Activated gamma-delta T cell (primary cell): ENCODE results near the gene TRIM72.
"Not testable (repeated sequence)": the region's sequence is repeated elsewhere in the genome, so short reads cannot be mapped to it uniquely, and the experiment has no call there.

ENCODE experiments used
- DNase-seq: peaks from one replicate; lab custom pipeline; 2025; lab: John Stamatoyannopoulos, UW
- total RNA-seq, 2 donors: gene quantifications; one replicate each; lab custom pipeline; 2026; lab: John Stamatoyannopoulos, UW

TRIM72 gene
- total RNA-seq, result 0.04 to 0.41 reads per million in 2 donors

GRCh38 chr16:31213877-31214707, at the start of gene TRIM72:
TSS of gene TRIM72 (plus strand) at chr16:31214119. CDS start at chr16:31214739, 620 bp downstream.
- no peak for DNase-seq

GRCh38 chr16:31167315-31167714, 46.6 kb upstream of the TRIM72 start:
- no peak for DNase-seq

GRCh38 chr16:31168848-31169247, 45.1 kb upstream of the TRIM72 start:
- DNase-seq, result no peak

- not testable (repeated sequence) for DNase-seq
Observed at GRCh38 chr16:31170048-31170447, 43.9 kb upstream of the TRIM72 start.

- DNase-seq, result no peak
Observed at GRCh38 chr16:31177136-31177535, 36.8 kb upstream of the TRIM72 start.

GRCh38 chr16:31179219-31179746, 34.6 kb upstream of the TRIM72 start:
- no peak for DNase-seq

- peak; percentile 83 for DNase-seq
Observed at GRCh38 chr16:31179747-31180459, 34.0 kb upstream of the TRIM72 start, which contains the start of gene FUS. TSS of gene FUS (plus strand) at chr16:31180139. CDS start at chr16:31180215, 76 bp downstream.

GRCh38 chr16:31181102-31181830, 32.7 kb upstream of the TRIM72 start:
- no peak for DNase-seq

GRCh38 chr16:31182391-31182790, 31.5 kb upstream of the TRIM72 start:
- DNase-seq, result no peak

GRCh38 chr16:31183432-31184428, 30.2 kb upstream of the TRIM72 start:
- DNase-seq, result no peak

- no peak for DNase-seq
Observed at GRCh38 chr16:31184888-31185287, 29.0 kb upstream of the TRIM72 start.

- no peak for DNase-seq
Observed at GRCh38 chr16:31185339-31185738, 28.6 kb upstream of the TRIM72 start.

GRCh38 chr16:31186176-31186575, 27.7 kb upstream of the TRIM72 start:
- no peak for DNase-seq

- no peak for DNase-seq
Observed at GRCh38 chr16:31186930-31187807, 26.8 kb upstream of the TRIM72 start.

- DNase-seq, result no peak
Observed at GRCh38 chr16:31187808-31188189, 26.1 kb upstream of the TRIM72 start.

- no peak for DNase-seq
Observed at GRCh38 chr16:31188450-31189411, 25.2 kb upstream of the TRIM72 start.

GRCh38 chr16:31189412-31189778, 24.5 kb upstream of the TRIM72 start:
- DNase-seq, result no peak

GRCh38 chr16:31190061-31190460, 23.9 kb upstream of the TRIM72 start:
- DNase-seq, result no peak
